Bladder microvascular endothelial cell (primary cell): ENCODE results near the gene OSGEP. TPM values are rescaled to one million over a fixed set of nuclear protein-coding genes. Genes with fewer than 3 reads are reported as not detected.

Experiments used
- total RNA-seq: library from RNA; depleted of rRNA; stranded (reverse); fragments of >200 nt; gene quantifications from 2 replicates; pipeline ENCODE4 v1.2.3, GENCODE V29; 2014

OSGEP gene
- total RNA-seq = 34.6 and 35.6 TPM in 2 replicates

GRCh38 chr14:20454516-20455354, at the start of gene OSGEP, which contains the start of gene APEX1:
TSS of gene OSGEP (minus strand) at chr14:20454812. CDS start at chr14:20454683, 129 bp downstream.
TSS of gene APEX1 (plus strand) at chr14:20455226. CDS start at chr14:20455646, 420 bp downstream.

GRCh38 chr14:20469242-20469889, 14.8 kb upstream of the OSGEP start, which contains the start of gene PNP:
TSS of gene PNP (plus strand) at chr14:20469406. CDS start at chr14:20469525, 119 bp downstream.

GRCh38 chr14:20461225-20462141, 6.9 kb upstream of the OSGEP start, which contains the start of gene PIP4P1:
TSS of gene PIP4P1 (minus strand) at chr14:20461434. CDS start at chr14:20461325, 109 bp downstream.

GRCh38 chr14:20435582-20436362, 18.8 kb downstream of the OSGEP start, which contains the start of gene KLHL33:
TSS of gene KLHL33 (minus strand) at chr14:20436166. CDS start at chr14:20435811, 355 bp downstream.

GRCh38 chr14:20412876-20413743, 41.5 kb downstream of the OSGEP start, which contains the start of gene TEP1:
TSS of gene TEP1 (minus strand) at chr14:20413501. CDS start at chr14:20408439, 5,062 bp downstream.

Other genes with a start within 250 kb of the OSGEP start
- not detected in 2 replicates for gene OR11H6, start 231.1 kb downstream of the OSGEP start, total RNA-seq
- not detected in 2 replicates for gene OR11H7, start 225.8 kb downstream of the OSGEP start, total RNA-seq
- gene OR11H4, start 215.5 kb downstream of the OSGEP start, total RNA-seq = not detected in 2 replicates
- 15.1 and 38.6 TPM in 2 replicates for gene TTC5, start 148.9 kb downstream of the OSGEP start, total RNA-seq
- 19.3 and 27.8 TPM in 2 replicates for gene CCNB1IP1, start 121.5 kb downstream of the OSGEP start, total RNA-seq
- gene PARP2, start 111.2 kb downstream of the OSGEP start, total RNA-seq = 5.8 and 10.5 TPM in 2 replicates
- gene TEP1, start 41.3 kb downstream of the OSGEP start, total RNA-seq = 15.2 and 50.6 TPM in 2 replicates
- gene KLHL33, start 18.6 kb downstream of the OSGEP start, total RNA-seq = under 0.01 TPM in 2 replicates
- gene APEX1, start 414 bp upstream of the OSGEP start, total RNA-seq = 41.4 and 50.5 TPM in 2 replicates
- 19.1 and 22.0 TPM in 2 replicates for gene PIP4P1, start 6.6 kb upstream of the OSGEP start, total RNA-seq
- 116 and 286 TPM in 2 replicates for gene PNP, start 14.6 kb upstream of the OSGEP start, total RNA-seq
- gene RNASE10, start 50.7 kb upstream of the OSGEP start, total RNA-seq = not detected in 2 replicates
- not detected in 2 replicates for gene RNASE9, start 106.2 kb upstream of the OSGEP start, total RNA-seq
- not detected in 2 replicates for gene RNASE11, start 133.2 kb upstream of the OSGEP start, total RNA-seq
- gene RNASE12, start 136.6 kb upstream of the OSGEP start, total RNA-seq = not detected in 2 replicates
- not detected in 2 replicates for gene OR6S1, start 186.9 kb upstream of the OSGEP start, total RNA-seq
- gene RNASE4, start 229.7 kb upstream of the OSGEP start, total RNA-seq = 4.0 and 9.3 TPM in 2 replicates
- gene ANG, start 234.0 kb upstream of the OSGEP start, total RNA-seq = 2.6 and 3.7 TPM in 2 replicates